Kidney (tissue), 22 donors: Measurements from ENCODE around the gene RMND5B. TPM values are rescaled to one million over a fixed set of nuclear protein-coding genes. Genes with fewer than 3 reads are reported as not detected.

Experiments used
- DNase-seq, 5 donors: peaks; one replicate each; pipeline ENCODE4 v3.0.0-alpha.2; 2013 to 2020
- FAIRE-seq: peaks from 2 replicates; lab custom pipeline; 2012; peaks lifted over from hg19 to GRCh38; lab: Jason Lieb, UNC
- H3K27ac ChIP-seq, 2 donors: one replicate each; pipeline ENCODE4 v1.7.0; 2013; ENCODE audit warnings: low read depth in 2 of 2, low read length in 2 of 2, inconsistent platforms in 1 of 2
- H3K27me3 ChIP-seq: one replicate; pipeline ENCODE4 v1.7.1; 2013; ENCODE audit warnings: low read length, inconsistent platforms; ENCODE audit not compliant: control insufficient read depth, insufficient read depth
- H3K36me3 ChIP-seq, 3 donors: one replicate each; pipeline versions ENCODE4 v1.7.0 to v1.7.1; 2013; ENCODE audit warnings: low read length in 3 of 3, control low read depth in 1 of 3, inconsistent platforms in 1 of 3; ENCODE audit not compliant: insufficient read depth in 3 of 3, control insufficient read depth in 2 of 3
- H3K4me1 ChIP-seq, 3 donors: one replicate each; pipeline versions ENCODE4 v1.7.0 to v1.7.1; 2013; ENCODE audit warnings: low read length in 3 of 3, inconsistent platforms in 1 of 3, low read depth in 1 of 3; ENCODE audit not compliant: control insufficient read depth in 2 of 3, insufficient read depth in 2 of 3
- H3K4me3 ChIP-seq, 3 donors: one replicate each; pipeline versions ENCODE4 v1.7.0 to v1.8.1; 2013; ENCODE audit warnings: low read length in 3 of 3, control low read depth in 1 of 3, inconsistent platforms in 1 of 3
- H3K9ac ChIP-seq, 3 donors: one replicate each; pipeline versions ENCODE4 v1.7.0 to v1.7.1; 2013; ENCODE audit warnings: low read length in 3 of 3, control low read depth in 1 of 3, inconsistent platforms in 1 of 3
- H3K9me3 ChIP-seq, 3 donors: one replicate each; pipeline versions ENCODE4 v1.7.0 to v1.7.1; 2013; ENCODE audit warnings: low read length in 3 of 3, control low read depth in 1 of 3, inconsistent platforms in 1 of 3; ENCODE audit not compliant: control insufficient read depth in 2 of 3, insufficient read depth in 1 of 3
- intact Hi-C: fragments of 100-400 bp; cut with DNase I; formaldehyde crosslinking; loops from one replicate; pipeline ENCODE4 v1.11.1; 2022
- long read RNA-seq, 10 donors: library from polyadenylated mRNA in 1 of 10; unstranded in 1 of 10; transcript quantifications; one replicate each; pipeline ENCODE4 v2.0.0 and lab custom pipeline, GENCODE V29; 2021 to 2026
- polyA plus RNA-seq: library from polyadenylated mRNA; stranded (reverse); fragments of 350-450 nt; fragmentation: Illumina TruSeq; extraction: RNeasy Lipid Tissue Mini Kit (QIAGEN cat#74804); gene quantifications from one replicate; pipeline ENCODE4 v1.2.3, GENCODE V29; 2014; ENCODE audit warnings: low read depth, low replicate concordance; ENCODE audit not compliant: insufficient read depth
- total RNA-seq: library from RNA; stranded (reverse); fragmentation: NEBNext Ultra II Directional; extraction: Animal tissue kit (Norgen Biotek cat#: 25700); gene quantifications from one replicate; pipeline ENCODE4 v1.2.1, GENCODE V29; 2021
- TF ChIP-seq, protein P1 (sequence below): IDR thresholded peaks from 3 replicates; pipeline ENCODE4 v1.5.1; 2012; ENCODE audit warnings: mild to moderate bottlenecking, moderate library complexity, borderline replicate concordance; ENCODE audit not compliant: insufficient read depth; ENCODE audit errors: extremely low read depth
- donor health status: control.
- donor health status: control.
- donor health status: control.
- donor health status: control.
- donor health status: control.
- donor health status: DM: yes; HTN: yes; CAD: no.
- donor health status: Normal renal cell carcinoma (clear cell type).

The RMND5B gene, protein sequence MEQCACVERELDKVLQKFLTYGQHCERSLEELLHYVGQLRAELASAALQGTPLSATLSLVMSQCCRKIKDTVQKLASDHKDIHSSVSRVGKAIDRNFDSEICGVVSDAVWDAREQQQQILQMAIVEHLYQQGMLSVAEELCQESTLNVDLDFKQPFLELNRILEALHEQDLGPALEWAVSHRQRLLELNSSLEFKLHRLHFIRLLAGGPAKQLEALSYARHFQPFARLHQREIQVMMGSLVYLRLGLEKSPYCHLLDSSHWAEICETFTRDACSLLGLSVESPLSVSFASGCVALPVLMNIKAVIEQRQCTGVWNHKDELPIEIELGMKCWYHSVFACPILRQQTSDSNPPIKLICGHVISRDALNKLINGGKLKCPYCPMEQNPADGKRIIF
- total RNA-seq (45.3 TPM), polyA plus RNA-seq (36.6 TPM)
- long read RNA-seq, donor 1, partial matches to known transcripts, result 0 of 2 reads
- long read RNA-seq, donor 1, other reads (novel, unspliced or antisense), result 0 of 2 reads
- long read RNA-seq, donor 2, partial matches to known transcripts, result 14 of 206 reads
- long read RNA-seq, donor 2, other reads (novel, unspliced or antisense), result 190 of 206 reads
- long read RNA-seq, donor 3, full-length matches to known transcripts, result 9 of 9 reads
- long read RNA-seq, donor 3, partial matches to known transcripts, result 0 of 9 reads
- long read RNA-seq, donor 3, other reads (novel, unspliced or antisense), result 0 of 9 reads
- long read RNA-seq, donor 4, partial matches to known transcripts, result 278 of 300 reads
- long read RNA-seq, donor 4, other reads (novel, unspliced or antisense), result 16 of 300 reads
- long read RNA-seq, donor 5, result 0 reads
- long read RNA-seq, donor 6, partial matches to known transcripts, result 31 of 367 reads
- long read RNA-seq, donor 6, other reads (novel, unspliced or antisense), result 336 of 367 reads
- long read RNA-seq, donor 7, transcript RMND5B-201 (11 exons, 1,929 nt), result major isoform, 24 of 70 reads
- long read RNA-seq, donor 7, partial matches to known transcripts, result 20 of 70 reads
- long read RNA-seq, donor 7, other reads (novel, unspliced or antisense), result 23 of 70 reads
- long read RNA-seq, donor 8, partial matches to known transcripts, result 45 of 299 reads
- long read RNA-seq, donor 8, other reads (novel, unspliced or antisense), result 251 of 299 reads
- long read RNA-seq, donor 9, partial matches to known transcripts, result 0 of 4 reads
- long read RNA-seq, donor 9, other reads (novel, unspliced or antisense), result 0 of 4 reads
- long read RNA-seq, donor 10, partial matches to known transcripts, result 275 of 301 reads
- long read RNA-seq, donor 10, other reads (novel, unspliced or antisense), result 22 of 301 reads

DNA sequence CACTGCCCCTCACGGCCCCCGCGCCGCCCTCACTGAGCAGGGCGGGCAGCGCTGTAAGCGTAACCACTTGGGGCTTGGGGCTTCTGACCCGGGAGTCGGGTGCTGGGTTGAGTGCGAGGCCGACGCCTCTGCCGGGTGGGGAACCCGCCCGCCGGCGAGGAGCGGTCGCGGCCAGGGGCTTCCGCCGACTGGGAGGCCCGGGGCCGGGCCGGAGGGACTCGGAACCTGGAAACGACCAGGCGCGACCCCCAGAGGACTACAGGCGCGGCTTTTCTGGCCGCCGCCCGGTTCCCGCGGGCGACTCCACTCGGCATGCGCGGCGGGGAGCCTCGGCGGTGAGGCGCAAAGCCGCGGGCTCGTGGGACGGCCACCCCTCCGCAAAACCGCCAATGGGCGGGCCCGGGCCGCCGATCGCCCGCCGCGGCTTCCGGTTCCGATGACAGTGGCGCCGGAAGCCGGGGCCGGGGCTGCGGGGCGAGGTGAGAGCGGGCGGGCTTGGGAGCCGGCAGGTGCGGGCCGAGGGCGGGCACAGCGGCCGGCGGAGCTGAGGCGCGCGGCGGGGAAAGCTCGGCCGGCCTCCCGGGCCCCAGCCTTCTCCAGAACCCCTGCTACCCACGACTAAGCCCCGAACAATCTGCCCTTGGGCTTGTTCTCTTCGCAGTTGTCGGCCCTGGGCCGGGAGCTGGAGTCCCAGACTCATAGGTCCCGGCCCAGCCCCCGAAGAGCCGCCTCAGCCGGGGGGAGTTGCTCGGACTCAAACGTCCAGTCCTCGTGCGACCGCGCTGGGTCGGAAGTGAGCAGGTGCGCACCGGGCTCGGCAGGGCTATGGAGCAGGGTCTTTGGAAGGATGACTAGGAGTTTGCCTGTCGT lies at the start of gene RMND5B:
TSS of gene RMND5B (plus strand) at position 439 of the 870 bp plus-strand sequence. CDS start 7,106 bp downstream, outside the sequence.
- H3K36me3 ChIP-seq, result peaks cover 0 to 5% (median 4%) of the 10 kb centered on the region in 3 donors
- peak within 1 kb of the TSS; percentile 46 to 79 (median 62) for H3K4me3 ChIP-seq
- TF ChIP-seq, protein P1, sequence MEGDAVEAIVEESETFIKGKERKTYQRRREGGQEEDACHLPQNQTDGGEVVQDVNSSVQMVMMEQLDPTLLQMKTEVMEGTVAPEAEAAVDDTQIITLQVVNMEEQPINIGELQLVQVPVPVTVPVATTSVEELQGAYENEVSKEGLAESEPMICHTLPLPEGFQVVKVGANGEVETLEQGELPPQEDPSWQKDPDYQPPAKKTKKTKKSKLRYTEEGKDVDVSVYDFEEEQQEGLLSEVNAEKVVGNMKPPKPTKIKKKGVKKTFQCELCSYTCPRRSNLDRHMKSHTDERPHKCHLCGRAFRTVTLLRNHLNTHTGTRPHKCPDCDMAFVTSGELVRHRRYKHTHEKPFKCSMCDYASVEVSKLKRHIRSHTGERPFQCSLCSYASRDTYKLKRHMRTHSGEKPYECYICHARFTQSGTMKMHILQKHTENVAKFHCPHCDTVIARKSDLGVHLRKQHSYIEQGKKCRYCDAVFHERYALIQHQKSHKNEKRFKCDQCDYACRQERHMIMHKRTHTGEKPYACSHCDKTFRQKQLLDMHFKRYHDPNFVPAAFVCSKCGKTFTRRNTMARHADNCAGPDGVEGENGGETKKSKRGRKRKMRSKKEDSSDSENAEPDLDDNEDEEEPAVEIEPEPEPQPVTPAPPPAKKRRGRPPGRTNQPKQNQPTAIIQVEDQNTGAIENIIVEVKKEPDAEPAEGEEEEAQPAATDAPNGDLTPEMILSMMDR, result no peak
- FAIRE-seq, result no peak
- no peaks in the 10 kb centered on the region for H3K9me3 ChIP-seq
- peaks cover 0 to 5% (median 0%) of the 10 kb centered on the region in 3 donors for H3K4me1 ChIP-seq
- H3K27ac ChIP-seq, result peak within 1 kb of the TSS; percentile 80 to 83
- H3K27me3 ChIP-seq, result no peaks in the 10 kb centered on the region
- H3K9ac ChIP-seq, result peak within 1 kb of the TSS; percentile 30 to 80 (median 54)
- peak; percentile 87 to 94 (median 92) for DNase-seq
- intact Hi-C loops, result no loop called here

DNA sequence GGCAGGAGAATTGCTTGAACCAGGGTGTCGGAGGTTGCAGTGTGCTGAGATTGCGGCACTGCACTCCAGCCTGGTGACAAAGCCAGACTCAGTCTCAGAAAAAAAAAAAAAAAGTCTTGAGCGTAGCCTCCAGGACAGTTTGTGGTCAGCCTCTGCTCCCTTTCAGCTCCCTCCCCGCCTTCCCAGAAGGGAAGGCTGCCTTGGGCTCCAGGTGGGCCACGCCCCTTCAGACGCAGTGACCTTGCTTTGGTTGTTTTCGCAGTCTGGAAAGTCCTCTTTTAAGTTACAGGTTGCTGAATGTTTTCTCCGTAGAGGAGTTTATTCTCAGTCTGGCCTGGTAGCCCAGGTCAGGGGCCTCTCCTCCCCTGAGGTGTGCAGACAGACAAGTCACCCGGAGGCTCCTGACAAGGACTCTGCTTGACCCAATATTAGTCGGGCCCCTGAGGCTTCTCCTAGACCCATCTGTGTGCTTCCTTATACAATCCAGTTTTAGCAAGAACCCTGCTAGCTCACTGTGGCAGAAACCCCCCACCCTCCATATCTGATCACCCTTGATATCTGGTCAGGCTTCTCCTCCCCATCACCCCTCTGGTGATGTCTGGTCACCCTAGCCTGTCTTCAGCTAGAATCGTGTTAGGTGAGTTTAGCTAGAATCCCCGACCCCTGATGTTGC lies 49.1 kb upstream of the RMND5B start:
- DNase-seq, result no peak
- Histone ChIP-seq H3K9me3 (no peaks in the 10 kb centered on the region), H3K27me3 (no peaks in the 10 kb centered on the region), H3K4me3 (no peak overlapping the region), H3K4me1 (no peaks in the 10 kb centered on the region), H3K27ac (peak overlapping the region in 1 of 2 donors; percentile 53), H3K36me3 (no peaks in the 10 kb centered on the region), H3K9ac (no peak overlapping the region)
- TF ChIP-seq, protein P1, result no peak
- FAIRE-seq, result no peak
- intact Hi-C loops, result no loop called here

DNA sequence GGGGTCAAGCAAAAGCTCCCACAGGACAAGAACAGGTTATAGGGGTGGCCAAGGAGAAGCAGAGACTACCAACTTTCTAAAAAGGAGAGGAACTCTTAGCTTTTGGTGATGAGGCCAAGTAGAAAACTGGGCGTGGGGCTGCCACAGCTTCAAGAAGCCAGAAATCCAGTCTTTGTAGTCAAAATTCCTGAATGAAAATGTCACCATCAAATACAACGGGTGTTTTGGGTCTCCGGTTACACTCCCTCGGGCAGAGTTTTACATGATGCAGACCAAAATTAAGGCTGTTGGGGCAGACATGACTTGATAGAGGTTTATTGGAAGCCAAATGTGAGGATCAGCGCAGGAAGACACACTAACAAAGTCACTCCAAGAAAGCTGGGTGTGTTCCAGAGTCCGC lies 46.9 kb upstream of the RMND5B start:
- Histone ChIP-seq H3K9me3 (no peaks in the 10 kb centered on the region), H3K4me1 (no peaks in the 10 kb centered on the region), H3K27ac (no peak overlapping the region), H3K4me3 (no peak overlapping the region), H3K27me3 (no peaks in the 10 kb centered on the region), H3K9ac (no peak overlapping the region), H3K36me3 (no peaks in the 10 kb centered on the region)
- DNase-seq, result no peak
- FAIRE-seq, result no peak
- intact Hi-C loops, result no loop called here
- TF ChIP-seq, protein P1, result no peak
